ENCODE data around the gene KIRREL3.
"Not testable (repeated sequence)": the region's sequence is repeated elsewhere in the genome, so short reads cannot be mapped to it uniquely, and the experiment has no call there.

The KIRREL3 gene

GRCh38 chr11:126411971-126412381 is 588.6 kb downstream of the KIRREL3 start:
- DNase-seq = no peak

GRCh38 chr11:126410649-126411048 is 589.9 kb downstream of the KIRREL3 start:
- no peak for DNase-seq

- peak in 1 of 5 experiments; percentile 30 for DNase-seq
Measured at GRCh38 chr11:126409620-126409985, 591.0 kb downstream of the KIRREL3 start.

- no peak for DNase-seq
Measured at GRCh38 chr11:126408901-126409619, 591.5 kb downstream of the KIRREL3 start.

GRCh38 chr11:126408496-126408895 is 592.1 kb downstream of the KIRREL3 start:
- DNase-seq = no peak

- DNase-seq = no peak
Measured at GRCh38 chr11:126407682-126408288, 592.8 kb downstream of the KIRREL3 start.

- no peak for DNase-seq
Measured at GRCh38 chr11:126407101-126407521, 593.5 kb downstream of the KIRREL3 start.

- no peak for DNase-seq
Measured at GRCh38 chr11:126406368-126406767, 594.2 kb downstream of the KIRREL3 start.

GRCh38 chr11:126405906-126406305 is 594.7 kb downstream of the KIRREL3 start:
- DNase-seq = no peak

- DNase-seq = no peak
Measured at GRCh38 chr11:126405374-126405773, 595.2 kb downstream of the KIRREL3 start.

- DNase-seq = no peak
Measured at GRCh38 chr11:126404367-126404766, 596.2 kb downstream of the KIRREL3 start.

GRCh38 chr11:126403658-126404057 is 596.9 kb downstream of the KIRREL3 start:
- DNase-seq = no peak

- no peak for DNase-seq
Measured at GRCh38 chr11:126403022-126403581, 597.5 kb downstream of the KIRREL3 start.

GRCh38 chr11:126400479-126400878 is 600.1 kb downstream of the KIRREL3 start:
- DNase-seq = no peak

- DNase-seq = no peak
Measured at GRCh38 chr11:126400019-126400418, 600.6 kb downstream of the KIRREL3 start.

- DNase-seq = no peak
Measured at GRCh38 chr11:126398721-126399120, 601.8 kb downstream of the KIRREL3 start.

- DNase-seq = no peak
Measured at GRCh38 chr11:126398296-126398695, 602.3 kb downstream of the KIRREL3 start.

- no peak for DNase-seq
Measured at GRCh38 chr11:126396965-126397364, 603.6 kb downstream of the KIRREL3 start.

GRCh38 chr11:126396266-126396665 is 604.3 kb downstream of the KIRREL3 start:
- not testable (repeated sequence) for DNase-seq

GRCh38 chr11:126395784-126396183 is 604.8 kb downstream of the KIRREL3 start:
- DNase-seq = not testable (repeated sequence)

- not testable (repeated sequence) for DNase-seq
Measured at GRCh38 chr11:126394634-126395072, 605.9 kb downstream of the KIRREL3 start.

GRCh38 chr11:126394036-126394435 is 606.5 kb downstream of the KIRREL3 start:
- no peak for DNase-seq

- DNase-seq = no peak
Measured at GRCh38 chr11:126393143-126393542, 607.4 kb downstream of the KIRREL3 start.

- no peak for DNase-seq
Measured at GRCh38 chr11:126392633-126393013, 607.9 kb downstream of the KIRREL3 start.

Measured in T-helper 2 cell (primary cell).